GM18505 (cell line): ENCODE data around the gene IGDCC3.

Experiments
- ATAC-seq: cut with Tn5 transposase; IDR thresholded peaks from one replicate; pipeline ENCODE4 v1.9.1; 2021; ENCODE audit not compliant: unreplicated experiment
- POLR2A ChIP-seq: IDR thresholded peaks from 4 replicates; pipeline ENCODE4 v1.6.1; 2011; ENCODE audit warnings: borderline replicate concordance; ENCODE audit not compliant: insufficient read depth, insufficient read length; ENCODE audit errors: extremely low read depth

Gene IGDCC3

GRCh38 chr15:65333856-65334255, 43.9 kb downstream of the IGDCC3 start:
- ATAC-seq = no peak
- TF ChIP-seq POLR2A = no peak

- ATAC-seq = no peak
- TF ChIP-seq POLR2A = no peak
These were observed 44.5 kb downstream of the IGDCC3 start for GRCh38 chr15:65333148-65333820.

- ATAC-seq = no peak
- no peak for TF ChIP-seq POLR2A
These were observed 45.2 kb downstream of the IGDCC3 start for GRCh38 chr15:65332391-65333147.

- no peak for TF ChIP-seq POLR2A
- ATAC-seq = no peak
These were observed 46.0 kb downstream of the IGDCC3 start for GRCh38 chr15:65331811-65332210.

GRCh38 chr15:65330934-65331645, 46.7 kb downstream of the IGDCC3 start:
- no peak for ATAC-seq
- no peak for TF ChIP-seq POLR2A

GRCh38 chr15:65329984-65330735, 47.6 kb downstream of the IGDCC3 start:
- no peak for ATAC-seq
- no peak for TF ChIP-seq POLR2A

- no peak for TF ChIP-seq POLR2A
- ATAC-seq = no peak
These were observed 48.4 kb downstream of the IGDCC3 start for GRCh38 chr15:65329288-65329983.

- no peak for ATAC-seq
- no peak for TF ChIP-seq POLR2A
These were observed 49.1 kb downstream of the IGDCC3 start for GRCh38 chr15:65328506-65329287.

GRCh38 chr15:65327651-65328393, 50.0 kb downstream of the IGDCC3 start:
- ATAC-seq = no peak
- no peak for TF ChIP-seq POLR2A

- no peak for TF ChIP-seq POLR2A
- ATAC-seq = no peak
These were observed 51.0 kb downstream of the IGDCC3 start for GRCh38 chr15:65326818-65327217.

- no peak for ATAC-seq
- TF ChIP-seq POLR2A = no peak
These were observed 51.7 kb downstream of the IGDCC3 start for GRCh38 chr15:65326117-65326526.

- no peak for TF ChIP-seq POLR2A
- no peak for ATAC-seq
These were observed 54.7 kb downstream of the IGDCC3 start for GRCh38 chr15:65323071-65323511.

- ATAC-seq = no peak
- no peak for TF ChIP-seq POLR2A
These were observed 58.9 kb downstream of the IGDCC3 start for GRCh38 chr15:65318870-65319356.
